NT2/D1 (cell line): Measurements from ENCODE around the gene CYP24A1.

ENCODE experiments used
- SUZ12 ChIP-seq: IDR thresholded peaks from 2 replicates; pipeline ENCODE4 v1.6.1; 2011; ENCODE audit not compliant: insufficient read length, insufficient read depth; ENCODE audit errors: extremely low read depth
- YY1 ChIP-seq: IDR thresholded peaks from 2 replicates; pipeline ENCODE4 v1.6.1; 2011; ENCODE audit not compliant: insufficient read length, insufficient read depth
- ZNF274 ChIP-seq: IDR thresholded peaks from 2 replicates; pipeline ENCODE4 v1.6.1; 2011; ENCODE audit warnings: mild to moderate bottlenecking, low read depth, low read length

- TF ChIP-seq ZNF274, result no peak
- TF ChIP-seq YY1, result no peak
- no peak for TF ChIP-seq SUZ12
These were observed 50.9 kb downstream of the CYP24A1 start for GRCh38 chr20:54122681-54123586.
